Vagina (tissue), 2 donors: ENCODE results near the gene MAFG.

Experiments
- POLR2A ChIP-seq, 2 donors: fragments of 450-650 bp; IDR thresholded peaks; one replicate each; pipeline ENCODE4 v1.6.1; 2017; ENCODE audit warnings: antibody characterized with exemption in 2 of 2, mild to moderate bottlenecking in 2 of 2, moderate library complexity in 2 of 2
- TF ChIP-seq, protein P1 (sequence below), 3 experiments: fragments of 450-650 bp in 2 of 3; fragments of 200-600 bp in 1 of 3; sonication (generic) in 1 of 3; IDR thresholded peaks; one replicate each; pipeline ENCODE4 v1.5.1; 2017 to 2019; ENCODE audit warnings: antibody characterized with exemption in 3 of 3, mild to moderate bottlenecking in 2 of 3, moderate library complexity in 2 of 3

GRCh38 chr17:81879121-81879520 is 48.4 kb downstream of the MAFG start:
- TF ChIP-seq, protein P1, sequence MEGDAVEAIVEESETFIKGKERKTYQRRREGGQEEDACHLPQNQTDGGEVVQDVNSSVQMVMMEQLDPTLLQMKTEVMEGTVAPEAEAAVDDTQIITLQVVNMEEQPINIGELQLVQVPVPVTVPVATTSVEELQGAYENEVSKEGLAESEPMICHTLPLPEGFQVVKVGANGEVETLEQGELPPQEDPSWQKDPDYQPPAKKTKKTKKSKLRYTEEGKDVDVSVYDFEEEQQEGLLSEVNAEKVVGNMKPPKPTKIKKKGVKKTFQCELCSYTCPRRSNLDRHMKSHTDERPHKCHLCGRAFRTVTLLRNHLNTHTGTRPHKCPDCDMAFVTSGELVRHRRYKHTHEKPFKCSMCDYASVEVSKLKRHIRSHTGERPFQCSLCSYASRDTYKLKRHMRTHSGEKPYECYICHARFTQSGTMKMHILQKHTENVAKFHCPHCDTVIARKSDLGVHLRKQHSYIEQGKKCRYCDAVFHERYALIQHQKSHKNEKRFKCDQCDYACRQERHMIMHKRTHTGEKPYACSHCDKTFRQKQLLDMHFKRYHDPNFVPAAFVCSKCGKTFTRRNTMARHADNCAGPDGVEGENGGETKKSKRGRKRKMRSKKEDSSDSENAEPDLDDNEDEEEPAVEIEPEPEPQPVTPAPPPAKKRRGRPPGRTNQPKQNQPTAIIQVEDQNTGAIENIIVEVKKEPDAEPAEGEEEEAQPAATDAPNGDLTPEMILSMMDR (IDR thresholded peaks at IDR 0.05), result no peak
- TF ChIP-seq POLR2A (IDR thresholded peaks at IDR 0.05), result no peak
